CD4-positive, alpha-beta T cell treated with Interleukin-6 at 100 ng/mL for 8 hours (primary cell): ENCODE data around the gene GLI1.
A peak's percentile ranks its signal among the peaks of the same experiment; 100 is the strongest.

Experiments
- DNase-seq: peaks from one replicate; pipeline ENCODE4 v3.0.0-alpha.2; 2020; ENCODE audit warnings: mixed read lengths, low spot score

GLI1 gene

GRCh38 chr12:57461276-57461916 lies 1.8 kb downstream of the GLI1 start:
- no peak for DNase-seq

- no peak for DNase-seq
These were observed 2.3 kb downstream of the GLI1 start for GRCh38 chr12:57461917-57462250.

- DNase-seq = peak; percentile 87
These were observed 2.8 kb downstream of the GLI1 start for GRCh38 chr12:57462251-57462911.

- DNase-seq = no peak
These were observed 3.3 kb downstream of the GLI1 start for GRCh38 chr12:57462912-57463253.

- DNase-seq = no peak
These were observed 5.0 kb downstream of the GLI1 start for GRCh38 chr12:57464569-57464968.

GRCh38 chr12:57465030-57465746 lies 5.6 kb downstream of the GLI1 start:
- DNase-seq = no peak

- no peak for DNase-seq
These were observed 6.3 kb downstream of the GLI1 start for GRCh38 chr12:57465747-57466505.

GRCh38 chr12:57467212-57467874 lies 7.8 kb downstream of the GLI1 start:
- DNase-seq = no peak

- DNase-seq = no peak
These were observed 8.3 kb downstream of the GLI1 start for GRCh38 chr12:57467915-57468314.

GRCh38 chr12:57469296-57470164 lies 9.9 kb downstream of the GLI1 start:
- DNase-seq = no peak

- DNase-seq = no peak
These were observed 10.8 kb downstream of the GLI1 start for GRCh38 chr12:57470286-57470969.

- no peak for DNase-seq
These were observed 11.5 kb downstream of the GLI1 start for GRCh38 chr12:57470970-57471656.

- DNase-seq = no peak
These were observed 12.1 kb downstream of the GLI1 start for GRCh38 chr12:57471661-57472060.

- DNase-seq = no peak
These were observed 12.8 kb downstream of the GLI1 start for GRCh38 chr12:57472391-57472790.

GRCh38 chr12:57473392-57473791 lies 13.8 kb downstream of the GLI1 start:
- no peak for DNase-seq

GRCh38 chr12:57473886-57474285 lies 14.3 kb downstream of the GLI1 start:
- no peak for DNase-seq

GRCh38 chr12:57474430-57474829 lies 14.8 kb downstream of the GLI1 start:
- no peak for DNase-seq

GRCh38 chr12:57474862-57475261 lies 15.3 kb downstream of the GLI1 start:
- DNase-seq = no peak

GRCh38 chr12:57475271-57476161 lies 15.9 kb downstream of the GLI1 start:
- DNase-seq = no peak
